NOMO-1 (cell line): ENCODE results near the gene NCAN.
"Not testable (repeated sequence)": the region's sequence is repeated elsewhere in the genome, so short reads cannot be mapped to it uniquely, and the experiment has no call there.

Experiments
- DNase-seq, 2 experiments: peaks; one replicate each; lab custom pipeline; 2025; ENCODE audit not compliant: unreplicated experiment in 2 of 2; lab: John Stamatoyannopoulos, UW

Gene NCAN

DNA sequence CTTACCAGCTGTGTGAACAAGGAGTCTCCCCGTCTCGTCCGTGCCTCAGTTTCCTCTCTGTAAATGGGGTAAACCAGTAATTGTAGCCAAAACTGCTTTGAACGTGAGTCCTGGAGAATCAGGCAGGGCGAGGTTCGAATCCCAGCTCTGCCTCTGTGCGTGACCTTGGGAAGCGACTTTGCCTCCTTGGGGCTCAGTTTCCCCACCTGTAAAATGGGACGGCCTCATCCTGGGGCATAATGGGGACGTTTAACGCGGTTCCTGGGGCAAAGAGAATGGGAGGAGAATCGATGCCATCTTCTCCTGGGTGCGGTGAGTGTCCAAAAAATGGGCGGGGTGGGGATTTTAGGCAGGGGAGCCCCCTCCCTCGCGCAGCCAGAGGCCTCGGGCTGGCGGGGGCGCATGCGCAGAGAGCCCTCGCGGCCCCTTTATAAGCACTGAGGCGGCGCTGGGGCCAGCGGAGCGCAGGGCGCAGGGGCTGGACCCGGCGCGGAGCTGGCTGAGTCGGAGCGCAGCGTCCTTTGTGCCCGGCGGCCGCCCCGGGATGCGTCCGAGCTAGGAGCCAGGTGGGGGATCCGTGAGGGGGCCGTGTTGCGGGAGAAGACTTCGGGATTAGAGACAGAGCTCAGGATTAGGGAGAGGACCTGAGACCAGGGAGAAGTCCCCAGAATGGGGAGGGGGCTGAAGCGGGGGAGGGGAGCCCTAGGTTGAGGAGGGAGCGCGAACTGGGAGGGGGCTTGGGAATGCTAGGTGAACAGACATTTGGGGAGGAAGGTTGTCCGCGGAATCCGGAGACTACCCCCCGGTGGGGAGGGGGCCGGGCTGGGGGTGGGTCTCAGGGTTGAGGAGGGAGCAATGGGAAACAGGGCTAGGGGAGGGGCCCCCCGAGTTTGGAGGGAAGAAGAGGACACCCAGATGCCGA, at the start of gene NCAN:
Gene NCAN (plus strand): TSS at position 460 of the 922 bp plus-strand sequence. CDS start 4,996 bp downstream, outside the sequence.
- no peak for DNase-seq

GRCh38 chr19:19162495-19162894, 49.3 kb upstream of the NCAN start:
- DNase-seq: no peak

DNA sequence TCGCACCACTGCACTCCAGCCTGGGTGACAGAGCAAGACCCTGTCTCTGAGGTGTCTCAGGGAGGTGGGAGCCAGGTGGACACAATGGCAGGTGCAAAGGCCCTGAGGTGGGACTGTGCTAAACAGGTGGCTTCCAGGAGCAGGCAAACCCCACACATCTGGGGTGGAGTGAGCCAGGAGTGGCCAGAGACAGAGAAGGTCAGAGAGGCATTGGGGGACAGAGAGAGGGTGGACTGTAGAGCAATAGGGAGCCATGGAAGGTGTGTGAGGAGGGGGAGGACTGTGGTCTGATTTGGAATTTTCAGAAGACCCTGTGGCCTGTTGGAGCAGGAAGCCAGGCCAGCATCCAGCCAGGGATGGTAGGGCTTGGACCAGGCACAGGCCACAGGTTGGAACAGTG, 46.4 kb upstream of the NCAN start:
- no peak for DNase-seq

- DNase-seq: no peak
Measured at GRCh38 chr19:19167612-19168011, 44.1 kb upstream of the NCAN start.

GRCh38 chr19:19169236-19170052, 42.3 kb upstream of the NCAN start:
- no peak for DNase-seq

- DNase-seq: peak in 1 of 2 experiments; percentile 16
Measured at GRCh38 chr19:19170053-19170872, 41.5 kb upstream of the NCAN start, which contains the start of gene MEF2B. Gene MEF2B, minus strand, starts transcription at chr19:19170263. Its CDS starts 19,528 bp downstream, at chr19:19150735.

DNA sequence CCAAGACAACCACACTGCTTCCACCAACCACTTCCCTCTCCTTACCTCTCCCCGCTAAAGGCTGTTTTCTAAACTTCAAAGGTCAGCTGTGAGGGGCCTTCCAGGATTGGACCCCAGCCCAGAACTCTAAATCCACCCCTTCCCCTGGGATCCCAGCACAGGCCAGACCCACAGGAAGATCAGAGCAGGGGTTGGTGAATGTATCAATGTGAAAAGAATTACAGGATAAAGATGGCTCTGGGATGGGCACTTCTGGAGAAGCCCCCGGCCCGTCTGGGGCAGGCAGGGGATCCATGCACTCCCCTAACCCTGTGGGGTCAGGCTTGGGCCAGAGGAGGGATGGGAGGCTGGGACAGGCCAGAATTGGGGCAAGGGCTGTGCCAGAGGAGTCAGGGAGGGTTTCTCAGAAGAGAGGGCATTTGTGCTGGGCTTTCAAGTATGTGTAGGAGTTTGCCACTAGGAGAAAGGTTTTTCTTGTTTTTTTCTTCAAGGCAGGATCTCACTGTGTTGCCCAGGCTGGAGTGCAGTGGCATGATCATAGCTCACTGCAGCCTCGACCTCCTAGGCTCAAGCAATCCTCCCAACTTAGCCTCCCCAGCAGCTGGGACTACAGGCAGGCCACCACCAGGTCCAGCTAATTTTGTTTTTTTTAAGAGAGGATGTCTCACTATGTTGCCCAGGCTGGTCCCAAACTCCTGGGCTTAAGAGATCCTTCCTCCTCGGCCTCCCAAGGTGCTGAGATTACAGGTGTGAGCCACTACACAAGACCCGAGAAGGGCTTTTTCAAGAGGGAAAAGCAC, 40.7 kb upstream of the NCAN start:
- DNase-seq: no peak

- DNase-seq: peak; percentile 33 to 64
Measured at GRCh38 chr19:19171821-19172532, 39.8 kb upstream of the NCAN start.

DNA sequence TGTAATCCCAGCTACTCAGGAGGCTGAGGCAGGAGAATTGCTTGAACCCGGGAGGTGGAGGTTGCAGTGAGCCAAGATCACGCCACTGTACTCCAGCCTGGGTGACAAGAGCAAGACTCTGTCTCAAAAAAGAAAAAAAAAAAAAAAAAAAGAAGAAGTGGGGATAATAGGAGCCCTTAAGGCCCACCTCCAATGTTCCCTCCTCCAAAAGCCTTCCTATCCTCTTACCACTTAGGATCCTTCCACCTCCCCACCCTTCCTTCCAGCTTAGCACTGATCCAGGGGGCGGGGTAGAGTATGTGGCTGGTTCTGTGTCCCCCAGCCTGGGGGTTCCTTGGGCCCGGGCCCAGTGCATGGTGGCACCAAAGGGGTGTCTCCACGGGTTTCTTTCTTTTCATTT, 38.5 kb upstream of the NCAN start:
- not testable (repeated sequence) for DNase-seq

DNA sequence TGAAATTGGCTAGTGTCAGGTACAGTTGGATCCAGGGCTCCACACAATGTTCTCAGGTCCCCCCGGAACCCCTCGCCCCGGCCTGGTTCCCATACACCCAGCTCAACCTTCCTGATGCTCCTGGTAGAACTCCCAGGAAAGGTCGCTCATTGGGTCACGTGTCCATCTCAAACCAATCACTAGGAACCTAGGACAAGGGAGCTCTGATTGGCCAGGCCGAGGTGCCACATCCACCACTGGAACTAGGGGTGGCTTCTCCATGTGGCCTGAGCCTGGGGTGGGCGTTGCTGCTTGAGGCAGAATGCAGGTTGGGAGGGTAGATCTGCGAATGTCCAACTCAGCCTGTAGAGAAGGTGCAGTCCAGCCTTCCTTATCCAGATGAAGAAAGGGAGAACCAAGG, 34.8 kb upstream of the NCAN start:
- DNase-seq: no peak

DNA sequence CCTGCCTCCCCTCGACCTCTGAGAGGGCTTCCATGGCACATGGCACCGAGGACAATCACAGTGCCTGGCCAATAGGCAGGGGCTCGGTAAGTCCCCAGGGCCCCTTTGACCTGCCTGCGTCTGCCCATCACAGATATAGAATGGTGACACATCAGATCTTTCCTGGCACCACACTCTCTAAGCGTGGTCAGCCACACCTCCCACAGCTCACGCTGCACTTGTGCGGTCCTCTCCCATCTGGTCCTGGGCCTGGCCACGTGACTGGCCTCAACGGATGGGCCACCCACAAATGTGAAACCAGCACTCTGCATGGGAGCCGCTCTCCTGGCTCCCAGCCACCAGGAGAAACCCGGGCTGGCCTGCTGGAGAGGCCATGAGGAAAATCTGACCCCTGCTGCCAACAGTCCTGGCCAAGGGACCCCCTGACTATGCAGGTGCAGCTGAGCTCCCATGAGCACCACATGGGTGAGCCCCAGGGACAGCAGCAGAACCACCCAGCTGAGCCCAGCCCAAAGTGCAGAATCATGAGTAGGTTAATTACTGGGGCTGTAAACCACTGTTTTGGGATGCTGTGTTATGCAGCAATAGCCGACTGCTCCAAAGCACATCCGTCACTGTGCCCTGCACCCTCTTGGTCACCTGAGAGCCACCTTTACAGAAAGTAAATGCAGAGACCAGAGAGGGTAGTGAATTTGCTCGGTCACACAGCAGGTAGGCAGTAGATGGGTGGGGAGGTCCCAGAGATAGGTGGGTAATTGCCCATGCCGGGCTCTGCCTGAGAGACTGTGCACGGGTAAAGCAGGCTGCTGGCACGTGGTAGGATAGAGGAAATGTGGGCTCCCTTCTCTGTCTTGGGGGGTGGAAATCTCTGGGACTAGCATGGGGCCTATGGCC, 32.0 kb upstream of the NCAN start:
- DNase-seq: no peak

DNA sequence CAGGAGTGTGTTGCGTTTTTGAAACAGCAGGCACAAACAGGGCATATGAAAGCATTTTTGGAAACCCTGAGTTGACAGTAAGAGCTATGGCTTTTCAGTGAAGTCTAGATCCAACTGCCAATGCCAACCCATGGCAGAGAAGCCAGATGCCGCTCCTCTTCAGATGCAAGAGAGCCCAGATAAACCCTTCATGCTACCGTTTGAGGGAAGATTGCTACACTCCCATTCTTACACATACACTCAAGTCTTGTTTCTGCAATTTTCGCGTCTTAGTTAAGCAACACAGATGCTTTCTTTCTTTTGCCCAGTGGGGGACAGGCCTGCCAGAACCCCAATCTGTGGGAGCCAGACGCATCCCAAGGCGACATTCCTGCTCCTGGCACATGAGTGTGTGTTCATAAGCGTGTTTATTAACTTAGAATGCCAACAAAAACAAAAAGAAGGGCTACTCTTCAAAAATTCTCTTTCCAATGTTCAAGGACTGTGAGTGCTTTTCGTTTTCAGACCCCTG, 30.2 kb upstream of the NCAN start:
- no peak for DNase-seq

DNA sequence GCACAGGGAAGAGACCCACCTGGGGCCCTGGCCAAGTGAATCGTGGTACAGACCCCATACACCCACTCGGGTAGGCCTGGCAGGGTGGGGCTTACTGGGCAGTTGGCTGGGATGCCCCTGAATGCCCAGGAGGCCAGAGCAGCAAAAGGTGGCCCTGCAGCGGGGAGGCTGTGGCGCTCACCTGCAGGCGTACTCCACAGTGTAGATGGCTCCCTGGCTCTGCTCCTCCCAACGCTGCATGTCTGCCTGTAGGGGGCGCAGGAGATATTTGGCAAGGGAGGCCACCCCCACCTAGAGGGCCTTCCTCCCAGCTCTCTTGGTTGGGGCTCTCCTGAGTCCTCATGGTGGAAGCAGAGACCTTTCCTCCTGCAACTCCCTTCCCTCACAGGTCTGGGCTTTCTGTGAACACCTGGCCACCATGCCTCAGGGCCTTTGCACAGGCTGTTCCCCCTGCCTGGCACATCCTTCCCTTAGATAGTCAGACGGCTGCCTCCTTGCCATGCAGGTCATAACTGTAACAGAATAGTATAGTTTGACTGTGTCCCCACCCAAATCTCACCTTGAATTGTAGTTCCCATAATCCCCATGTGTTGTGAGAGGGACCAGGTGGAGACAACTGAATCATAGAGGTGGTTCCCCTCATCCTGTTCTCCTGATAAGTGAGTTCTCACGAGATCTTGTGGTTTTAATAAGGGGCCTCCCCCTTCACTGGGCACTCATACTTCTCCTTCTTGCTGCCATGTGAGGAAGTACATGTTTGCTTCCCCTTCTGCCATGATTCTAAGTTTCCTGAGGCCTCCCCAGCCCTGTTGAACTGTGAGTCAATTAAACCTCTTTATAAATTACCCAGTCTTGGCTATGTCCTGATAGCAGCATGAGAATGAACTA, 25.7 kb upstream of the NCAN start:
- DNase-seq: peak in 1 of 2 experiments; percentile 30

DNA sequence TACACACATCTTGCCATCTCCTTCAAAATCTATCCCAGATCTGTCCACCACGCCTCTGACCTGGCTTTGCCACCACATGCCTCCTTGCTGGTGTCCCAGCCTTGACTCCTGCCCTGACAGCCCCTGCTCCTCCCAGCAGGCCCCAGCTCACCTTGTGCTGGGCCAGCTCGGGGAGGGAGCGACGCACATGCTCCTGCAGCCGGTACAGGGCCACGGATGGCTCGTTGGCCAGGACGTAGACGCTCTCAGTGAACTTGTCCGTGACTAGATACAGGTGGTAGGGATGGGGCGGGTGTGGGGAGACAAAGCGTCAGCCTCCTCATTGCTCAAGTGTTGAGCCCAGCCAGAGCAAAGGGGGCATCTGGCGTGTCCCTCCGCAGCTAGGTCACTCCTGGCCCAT, 25.0 kb upstream of the NCAN start:
- DNase-seq: no peak

GRCh38 chr19:19191768-19192077, 20.0 kb upstream of the NCAN start:
- no peak for DNase-seq

GRCh38 chr19:19192078-19192882, 19.5 kb upstream of the NCAN start, which contains the start of the genes BORCS8 and RFXANK:
Gene BORCS8, minus strand, starts transcription at chr19:19192152. Its CDS starts 35 bp downstream, at chr19:19192117.
Gene RFXANK, plus strand, starts transcription at chr19:19192258. Its CDS starts 1,689 bp downstream, at chr19:19193947.
- DNase-seq: peak; percentile 98 to 99
